K562 (cell line): Measurements from ENCODE around the gene TTL. TPM values are rescaled to one million over a fixed set of nuclear protein-coding genes. Genes with fewer than 3 reads are reported as not detected.

Source experiments
- CHD1 ChIP-seq: fragments of 200-600 bp; sonication (generic); IDR thresholded peaks from one replicate; pipeline ENCODE4 v1.6.1; 2012; ENCODE audit warnings: mild to moderate bottlenecking, moderate library complexity, low read length, inconsistent platforms
- ELF2 ChIP-seq: fragments of 250-450 bp; sonication (Bioruptor Pico); IDR thresholded peaks from 2 replicates; pipeline ENCODE4 v1.5.0; 2021; ENCODE audit warnings: mild to moderate bottlenecking
- FUS ChIP-seq: fragments of 200-400 bp; formaldehyde crosslinking; optimal IDR thresholded peaks from 2 replicates; pipeline ENCODE3; 2017; ENCODE audit warnings: low read depth, low read length
- HEY1 ChIP-seq: fragments of 250-450 bp; sonication (Bioruptor Pico); IDR thresholded peaks from 2 replicates; pipeline ENCODE4 v1.5.0; 2020; ENCODE audit warnings: mild to moderate bottlenecking, moderate library complexity, borderline replicate concordance
- PML ChIP-seq: IDR thresholded peaks from 2 replicates; pipeline ENCODE4 v1.6.1; 2012; ENCODE audit warnings: low read length, inconsistent platforms
- POLR3G ChIP-seq: IDR thresholded peaks from 2 replicates; pipeline ENCODE4 v1.6.1; 2011; ENCODE audit not compliant: insufficient read length, insufficient replicate concordance; ENCODE audit errors: extremely low read depth
- SAFB2 ChIP-seq: fragments of 200-400 bp; formaldehyde crosslinking; IDR thresholded peaks from 2 replicates; pipeline ENCODE4 v1.6.1; 2018; ENCODE audit warnings: borderline replicate concordance, low read length, low read depth, moderate library complexity; ENCODE audit not compliant: severe bottlenecking
- TCF3 ChIP-seq: sonication (generic); formaldehyde crosslinking; IDR thresholded peaks from 2 replicates; pipeline ENCODE4 v1.4.0; 2020; ENCODE audit warnings: mild to moderate bottlenecking, missing genetic modification reagents
- ZNF707 ChIP-seq: fragments of 250-450 bp; sonication (Bioruptor Pico); conservative IDR thresholded peaks from 2 replicates; pipeline ENCODE4 v1.8.0; 2022; ENCODE audit warnings: inconsistent platforms, mild to moderate bottlenecking, moderate library complexity
- polyA plus RNA-seq, 8 experiments: library from polyadenylated mRNA; depleted of rRNA in 4 of 8; stranded (reverse) in 5 of 8; unstranded in 3 of 8; fragments of >200 nt; fragmentation: Nextera tagmentation in 2 of 8; fragmentation: Illumina TruSeq in 1 of 8; extraction: Ambion mirVana in 2 of 8; extraction: Trizol in 1 of 8; gene quantifications; 2 replicates each; pipeline versions ENCODE4 v1.2.1 to v1.2.3, GENCODE V29; 2011 to 2014; ENCODE audit warnings: inconsistent platforms in 1 of 8, missing spikeins in 1 of 8
- total RNA-seq, 7 experiments: library from RNA; depleted of rRNA in 6 of 7; stranded (reverse); fragments of >200 nt in 6 of 7; fragmentation: Illumina TruSeq in 2 of 7; extraction: Trizol in 2 of 7; gene quantifications; 2 replicates each; pipeline versions ENCODE4 v1.2.1 to v1.2.3, GENCODE V29; 2011 to 2021; ENCODE audit warnings: low replicate concordance in 1 of 7
- TF ChIP-seq, protein P1 (sequence below), 3 experiments: IDR thresholded peaks in 2 of 3; conservative IDR thresholded peaks in 1 of 3; 2 replicates each; pipeline ENCODE4 v1.5.1; 2011 to 2012; ENCODE audit warnings: low read length in 3 of 3, mild to moderate bottlenecking in 3 of 3, control low read depth in 2 of 3, improper control_type of control experiment in 1 of 3, inconsistent platforms in 1 of 3, low read depth in 1 of 3, mixed read lengths in 1 of 3, moderate library complexity in 1 of 3; ENCODE audit not compliant: insufficient read depth in 2 of 3

The TTL gene
- total and polyA plus RNA-seq, 9 of the 15 experiments (the other 6 are each of a cell fraction or from before 2014, with no cell fraction given), result 9.4 to 54.4 (median 34.9) TPM

- TF ChIP-seq ELF2 (CRISPR knock-in tag) (no peak), CHD1 (no peak), ZNF707 (CRISPR knock-in tag) (no peak), SAFB2 (no peak), HEY1 (CRISPR knock-in tag) (no peak), TCF3 (CRISPR knock-in tag) (no peak), PML (no peak), FUS (no peak), POLR3G (no peak)
- TF ChIP-seq, protein P1, sequence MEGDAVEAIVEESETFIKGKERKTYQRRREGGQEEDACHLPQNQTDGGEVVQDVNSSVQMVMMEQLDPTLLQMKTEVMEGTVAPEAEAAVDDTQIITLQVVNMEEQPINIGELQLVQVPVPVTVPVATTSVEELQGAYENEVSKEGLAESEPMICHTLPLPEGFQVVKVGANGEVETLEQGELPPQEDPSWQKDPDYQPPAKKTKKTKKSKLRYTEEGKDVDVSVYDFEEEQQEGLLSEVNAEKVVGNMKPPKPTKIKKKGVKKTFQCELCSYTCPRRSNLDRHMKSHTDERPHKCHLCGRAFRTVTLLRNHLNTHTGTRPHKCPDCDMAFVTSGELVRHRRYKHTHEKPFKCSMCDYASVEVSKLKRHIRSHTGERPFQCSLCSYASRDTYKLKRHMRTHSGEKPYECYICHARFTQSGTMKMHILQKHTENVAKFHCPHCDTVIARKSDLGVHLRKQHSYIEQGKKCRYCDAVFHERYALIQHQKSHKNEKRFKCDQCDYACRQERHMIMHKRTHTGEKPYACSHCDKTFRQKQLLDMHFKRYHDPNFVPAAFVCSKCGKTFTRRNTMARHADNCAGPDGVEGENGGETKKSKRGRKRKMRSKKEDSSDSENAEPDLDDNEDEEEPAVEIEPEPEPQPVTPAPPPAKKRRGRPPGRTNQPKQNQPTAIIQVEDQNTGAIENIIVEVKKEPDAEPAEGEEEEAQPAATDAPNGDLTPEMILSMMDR (IDR thresholded peaks at IDR 0.05 in 2 of 3, conservative IDR thresholded peaks at IDR 0.05 in 1 of 3; ENCODE audit: insufficient read depth in 2 of 3, low read depth in 1 of 3, low read length in 3 of 3), result peak in 1 of 3 experiments; percentile 36; a peak in 1 of 6 replicates
These were observed 1.4 kb upstream of the TTL start (continued) for GRCh38 chr2:112480530-112481049.
